Measurements from ENCODE around the gene FBXO31. TPM values are rescaled to one million over a fixed set of nuclear protein-coding genes. Genes with fewer than 3 reads are reported as not detected.

The FBXO31 gene
- total and polyA plus RNA-seq, 12 donors: 19.2 to 106 (median 65.9) TPM

DNA sequence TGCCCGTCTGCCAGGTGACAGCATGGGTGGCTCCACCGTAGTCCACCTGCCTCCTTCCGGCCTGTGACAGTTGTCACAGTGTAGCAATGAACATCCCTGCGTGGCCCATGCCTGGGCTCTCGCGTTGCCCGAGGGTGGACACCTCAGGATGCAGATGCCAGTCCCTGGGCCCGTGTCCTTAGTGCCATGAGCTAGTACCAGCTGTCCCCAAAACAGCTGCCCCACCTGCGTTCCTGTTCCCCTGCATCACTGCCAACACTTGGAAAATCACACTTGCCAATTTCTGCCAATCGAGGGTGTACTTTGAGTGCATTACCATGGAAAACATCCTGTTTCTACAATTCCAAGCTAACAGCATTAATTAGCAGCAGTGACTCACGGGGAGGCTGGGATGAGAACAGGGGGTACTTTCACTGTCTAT is 57.4 kb downstream of the FBXO31 start:
- peaks cover 0 to 11% of the 10 kb centered on the region in 2 donors for H3K36me3 ChIP-seq (replicated peaks in 1 of 2)
- TF ChIP-seq POLR2A (IDR thresholded peaks at IDR 0.05): no peak
- TF ChIP-seq, protein P1, sequence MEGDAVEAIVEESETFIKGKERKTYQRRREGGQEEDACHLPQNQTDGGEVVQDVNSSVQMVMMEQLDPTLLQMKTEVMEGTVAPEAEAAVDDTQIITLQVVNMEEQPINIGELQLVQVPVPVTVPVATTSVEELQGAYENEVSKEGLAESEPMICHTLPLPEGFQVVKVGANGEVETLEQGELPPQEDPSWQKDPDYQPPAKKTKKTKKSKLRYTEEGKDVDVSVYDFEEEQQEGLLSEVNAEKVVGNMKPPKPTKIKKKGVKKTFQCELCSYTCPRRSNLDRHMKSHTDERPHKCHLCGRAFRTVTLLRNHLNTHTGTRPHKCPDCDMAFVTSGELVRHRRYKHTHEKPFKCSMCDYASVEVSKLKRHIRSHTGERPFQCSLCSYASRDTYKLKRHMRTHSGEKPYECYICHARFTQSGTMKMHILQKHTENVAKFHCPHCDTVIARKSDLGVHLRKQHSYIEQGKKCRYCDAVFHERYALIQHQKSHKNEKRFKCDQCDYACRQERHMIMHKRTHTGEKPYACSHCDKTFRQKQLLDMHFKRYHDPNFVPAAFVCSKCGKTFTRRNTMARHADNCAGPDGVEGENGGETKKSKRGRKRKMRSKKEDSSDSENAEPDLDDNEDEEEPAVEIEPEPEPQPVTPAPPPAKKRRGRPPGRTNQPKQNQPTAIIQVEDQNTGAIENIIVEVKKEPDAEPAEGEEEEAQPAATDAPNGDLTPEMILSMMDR (IDR thresholded peaks at IDR 0.05): no peak
- 73 to 80% (median 77%) methylated on average over 9 to 11 of the region's 11 CpGs for WGBS, 4 donors
- H3K9me3 ChIP-seq (replicated peaks in 1 of 3): no peaks in the 10 kb centered on the region
- no peak overlapping the region for H3K4me3 ChIP-seq
- peak overlapping the region in 1 of 5 donors; percentile 50 for H3K27ac ChIP-seq
- intact Hi-C loops (cut with DNase I): loop anchor here in 1 of 2 donors (5.0 kb wide), 1 partner anchor 56 kb away; the partner anchor contains the start of gene FBXO31
- H3K27me3 ChIP-seq: no peaks in the 10 kb centered on the region
- DNase-seq: peak in 1 of 7 donors; percentile 81
- peaks cover 11 to 22% of the 10 kb centered on the region in 2 donors for H3K4me1 ChIP-seq (replicated peaks in 1 of 2)

DNA sequence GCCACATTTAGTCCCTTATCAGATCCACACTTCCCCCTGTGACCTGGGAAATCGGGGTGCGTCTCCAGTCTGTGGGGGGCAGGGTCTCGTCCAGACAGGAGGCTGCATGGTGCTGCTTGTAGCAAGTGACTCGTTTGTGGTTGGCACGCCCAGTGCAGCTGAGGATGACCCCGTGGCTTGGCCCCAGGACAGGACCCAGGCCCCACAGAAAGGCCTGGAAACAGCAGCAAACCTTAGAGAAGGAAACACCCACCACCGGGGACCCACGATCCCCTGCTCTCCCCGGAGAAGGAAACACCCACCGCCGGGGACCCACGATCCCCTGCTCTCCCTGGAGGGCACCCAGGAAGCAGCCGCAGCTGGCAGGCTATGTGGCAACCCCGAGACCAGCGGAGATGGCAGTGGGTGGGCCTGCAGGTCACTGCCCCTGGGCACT is 58.1 kb downstream of the FBXO31 start:
- H3K36me3 ChIP-seq (replicated peaks in 1 of 2): peaks cover 0 to 4% of the 10 kb centered on the region in 2 donors

GRCh38 chr16:87324411-87325275 is 58.9 kb downstream of the FBXO31 start:
- no peak for TF ChIP-seq POLR2A (IDR thresholded peaks at IDR 0.05)
- TF ChIP-seq, protein P1 (IDR thresholded peaks at IDR 0.05): peak; percentile 57 to 74 (median 66)
- H3K27me3 ChIP-seq: no peaks in the 10 kb centered on the region
- H3K4me1 ChIP-seq (replicated peaks in 1 of 2): peaks cover 4 to 17% of the 10 kb centered on the region in 2 donors
- no peak overlapping the region for H3K4me3 ChIP-seq
- H3K9me3 ChIP-seq (replicated peaks in 1 of 3): no peaks in the 10 kb centered on the region
- no peaks in the 10 kb centered on the region for H3K36me3 ChIP-seq (replicated peaks in 1 of 2)
- DNase-seq: peak in 3 of 7 donors; percentile 28 to 42 (median 40)
- intact Hi-C loops (cut with DNase I): loop anchor here in 1 of 2 donors (5.0 kb wide), 1 partner anchor 58 kb away; the partner anchor contains the start of gene FBXO31
- H3K27ac ChIP-seq: peak overlapping the region in 1 of 5 donors; percentile 50
- WGBS, 4 donors: 52 to 65% (median 54%) methylated on average over 16 to 28 of the region's 28 CpGs

More for the DNA sequence above, 58.1 kb downstream of the FBXO31 start:
- Histone ChIP-seq H3K4me3 (no peak overlapping the region), H3K4me1 (replicated peaks in 1 of 2) (peaks cover 11 to 22% of the 10 kb centered on the region in 2 donors), H3K9me3 (replicated peaks in 1 of 3) (no peaks in the 10 kb centered on the region), H3K27me3 (no peaks in the 10 kb centered on the region), H3K27ac (peak overlapping the region in 1 of 5 donors; percentile 50)
- intact Hi-C loops (cut with DNase I): loop anchor here in 1 of 2 donors (5.0 kb wide), 1 partner anchor 57 kb away; the partner anchor contains the start of gene FBXO31
- DNase-seq: no peak
- TF ChIP-seq, protein P1 (IDR thresholded peaks at IDR 0.05): no peak
- TF ChIP-seq POLR2A (IDR thresholded peaks at IDR 0.05): no peak
- 32 to 67% (median 57%) methylated on average over 4 to 15 of the region's 15 CpGs for WGBS, 4 donors

- no peak overlapping the region for H3K27ac ChIP-seq
- no peaks in the 10 kb centered on the region for H3K27me3 ChIP-seq
- intact Hi-C loops (cut with DNase I): no loop called here
- no peaks in the 10 kb centered on the region for H3K9me3 ChIP-seq (replicated peaks in 1 of 3)
- DNase-seq: no peak
- 86 to 89% (median 88%) methylated on average over 13 to 21 of the region's 21 CpGs for WGBS, 4 donors
- no peak overlapping the region for H3K4me3 ChIP-seq
- TF ChIP-seq, protein P1 (IDR thresholded peaks at IDR 0.05): no peak
- no peak for TF ChIP-seq POLR2A (IDR thresholded peaks at IDR 0.05)
- no peaks in the 10 kb centered on the region for H3K36me3 ChIP-seq (replicated peaks in 1 of 2)
- peaks cover 0 to 9% of the 10 kb centered on the region in 2 donors for H3K4me1 ChIP-seq (replicated peaks in 1 of 2)
Observed at GRCh38 chr16:87323727-87324410, 59.7 kb downstream of the FBXO31 start.

Data from adrenal gland (tissue), 12 donors.